K562 (cell line): ENCODE results near the gene ICAM3. TPM values are rescaled to one million over a fixed set of nuclear protein-coding genes. Genes with fewer than 3 reads are reported as not detected.
A peak's percentile ranks its signal among the peaks of the same experiment; 100 is the strongest.

Source experiments
- CBX2 ChIP-seq: fragments of 200-600 bp; sonication (generic); IDR thresholded peaks from one replicate; pipeline ENCODE4 v1.6.1; 2012; ENCODE audit warnings: mild to moderate bottlenecking, low read length, inconsistent platforms; ENCODE audit not compliant: insufficient read depth, poor library complexity, severe bottlenecking
- CHD4 ChIP-seq: fragments of 200-600 bp; sonication (generic); IDR thresholded peaks from 3 replicates; pipeline ENCODE4 v1.6.1; 2012; ENCODE audit warnings: low read depth, mild to moderate bottlenecking, mixed read lengths, low read length, inconsistent platforms; ENCODE audit not compliant: insufficient read depth, insufficient replicate concordance, poor library complexity, severe bottlenecking
- CREB1 ChIP-seq, 2 experiments: sonication (generic) in 1 of 2; formaldehyde crosslinking in 1 of 2; IDR thresholded peaks; 2 replicates each; pipeline versions ENCODE4 v1.6.1 to v1.8.0; 2012 to 2022; ENCODE audit warnings: inconsistent platforms in 1 of 2, mild to moderate bottlenecking in 1 of 2, missing genetic modification reagents in 1 of 2, moderate library complexity in 1 of 2
- MTA1 ChIP-seq: fragments of 450-650 bp; IDR thresholded peaks from 2 replicates; pipeline ENCODE4 v1.6.1; 2017; ENCODE audit warnings: borderline replicate concordance
- REST ChIP-seq, 2 experiments: fragments of 450-650 bp; formaldehyde crosslinking in 1 of 2; IDR thresholded peaks; 2 replicates each; pipeline versions ENCODE4 v1.4.0 to v1.6.1; 2014 to 2020; ENCODE audit warnings: mild to moderate bottlenecking in 2 of 2, borderline replicate concordance in 1 of 2, low read depth in 1 of 2
- SREBF2 ChIP-seq: sonication (generic); formaldehyde crosslinking; IDR thresholded peaks from 2 replicates; pipeline ENCODE4 v1.4.0; 2020; ENCODE audit warnings: mild to moderate bottlenecking, missing genetic modification reagents
- ZNF274 ChIP-seq: IDR thresholded peaks from 2 replicates; pipeline ENCODE4 v1.6.1; 2011; ENCODE audit warnings: low read depth, mild to moderate bottlenecking, low read length, moderate library complexity, borderline replicate concordance
- ZNF282 ChIP-seq: sonication (generic); formaldehyde crosslinking; IDR thresholded peaks from 2 replicates; pipeline ENCODE4 v1.8.1; 2023; ENCODE audit warnings: missing genetic modification reagents
- polyA plus RNA-seq, 8 experiments: library from polyadenylated mRNA; depleted of rRNA in 4 of 8; stranded (reverse) in 5 of 8; unstranded in 3 of 8; fragments of >200 nt; fragmentation: Nextera tagmentation in 2 of 8; fragmentation: Illumina TruSeq in 1 of 8; extraction: Ambion mirVana in 2 of 8; extraction: Trizol in 1 of 8; gene quantifications; 2 replicates each; pipeline versions ENCODE4 v1.2.1 to v1.2.3, GENCODE V29; 2011 to 2014; ENCODE audit warnings: inconsistent platforms in 1 of 8, missing spikeins in 1 of 8
- total RNA-seq, 7 experiments: library from RNA; depleted of rRNA in 6 of 7; stranded (reverse); fragments of >200 nt in 6 of 7; fragmentation: Illumina TruSeq in 2 of 7; extraction: Trizol in 2 of 7; gene quantifications; 2 replicates each; pipeline versions ENCODE4 v1.2.1 to v1.2.3, GENCODE V29; 2011 to 2021; ENCODE audit warnings: low replicate concordance in 1 of 7
- TF ChIP-seq, protein P1 (sequence below), 3 experiments: IDR thresholded peaks in 2 of 3; conservative IDR thresholded peaks in 1 of 3; 2 replicates each; pipeline ENCODE4 v1.5.1; 2011 to 2012; ENCODE audit warnings: low read length in 3 of 3, mild to moderate bottlenecking in 3 of 3, control low read depth in 2 of 3, improper control_type of control experiment in 1 of 3, inconsistent platforms in 1 of 3, low read depth in 1 of 3, mixed read lengths in 1 of 3, moderate library complexity in 1 of 3; ENCODE audit not compliant: insufficient read depth in 2 of 3
- TF ChIP-seq, protein P2 (sequence below): fragments of 250-450 bp; sonication (Bioruptor Pico); IDR thresholded peaks from 2 replicates; pipeline ENCODE4 v1.5.0; 2022; ENCODE audit warnings: mild to moderate bottlenecking

Gene ICAM3
- total and polyA plus RNA-seq, 9 of the 15 experiments (the other 6 are each of a cell fraction or from before 2014, with no cell fraction given): 6.5 to 39.5 (median 24.2) TPM

GRCh38 chr19:10333758-10334587, 5.5 kb downstream of the ICAM3 start (continued):
- TF ChIP-seq REST (IDR thresholded peaks at IDR 0.05; ENCODE audit: borderline replicate concordance): no peak
- no peak for TF ChIP-seq REST (CRISPR knock-in tag; IDR thresholded peaks at IDR 0.05; ENCODE audit: low read depth)
- TF ChIP-seq CBX2: no peak
- TF ChIP-seq CHD4: no peak
- TF ChIP-seq, protein P1, sequence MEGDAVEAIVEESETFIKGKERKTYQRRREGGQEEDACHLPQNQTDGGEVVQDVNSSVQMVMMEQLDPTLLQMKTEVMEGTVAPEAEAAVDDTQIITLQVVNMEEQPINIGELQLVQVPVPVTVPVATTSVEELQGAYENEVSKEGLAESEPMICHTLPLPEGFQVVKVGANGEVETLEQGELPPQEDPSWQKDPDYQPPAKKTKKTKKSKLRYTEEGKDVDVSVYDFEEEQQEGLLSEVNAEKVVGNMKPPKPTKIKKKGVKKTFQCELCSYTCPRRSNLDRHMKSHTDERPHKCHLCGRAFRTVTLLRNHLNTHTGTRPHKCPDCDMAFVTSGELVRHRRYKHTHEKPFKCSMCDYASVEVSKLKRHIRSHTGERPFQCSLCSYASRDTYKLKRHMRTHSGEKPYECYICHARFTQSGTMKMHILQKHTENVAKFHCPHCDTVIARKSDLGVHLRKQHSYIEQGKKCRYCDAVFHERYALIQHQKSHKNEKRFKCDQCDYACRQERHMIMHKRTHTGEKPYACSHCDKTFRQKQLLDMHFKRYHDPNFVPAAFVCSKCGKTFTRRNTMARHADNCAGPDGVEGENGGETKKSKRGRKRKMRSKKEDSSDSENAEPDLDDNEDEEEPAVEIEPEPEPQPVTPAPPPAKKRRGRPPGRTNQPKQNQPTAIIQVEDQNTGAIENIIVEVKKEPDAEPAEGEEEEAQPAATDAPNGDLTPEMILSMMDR (IDR thresholded peaks at IDR 0.05 in 2 of 3, conservative IDR thresholded peaks at IDR 0.05 in 1 of 3; ENCODE audit: insufficient read depth in 2 of 3, low read depth in 1 of 3, low read length in 3 of 3): no peak
- 0 out of 2 replicates have a peak, but pooled peaks have one; percentile 75 for TF ChIP-seq SREBF2
- TF ChIP-seq ZNF282 (CRISPR knock-in tag): no peak
- TF ChIP-seq, protein P2, sequence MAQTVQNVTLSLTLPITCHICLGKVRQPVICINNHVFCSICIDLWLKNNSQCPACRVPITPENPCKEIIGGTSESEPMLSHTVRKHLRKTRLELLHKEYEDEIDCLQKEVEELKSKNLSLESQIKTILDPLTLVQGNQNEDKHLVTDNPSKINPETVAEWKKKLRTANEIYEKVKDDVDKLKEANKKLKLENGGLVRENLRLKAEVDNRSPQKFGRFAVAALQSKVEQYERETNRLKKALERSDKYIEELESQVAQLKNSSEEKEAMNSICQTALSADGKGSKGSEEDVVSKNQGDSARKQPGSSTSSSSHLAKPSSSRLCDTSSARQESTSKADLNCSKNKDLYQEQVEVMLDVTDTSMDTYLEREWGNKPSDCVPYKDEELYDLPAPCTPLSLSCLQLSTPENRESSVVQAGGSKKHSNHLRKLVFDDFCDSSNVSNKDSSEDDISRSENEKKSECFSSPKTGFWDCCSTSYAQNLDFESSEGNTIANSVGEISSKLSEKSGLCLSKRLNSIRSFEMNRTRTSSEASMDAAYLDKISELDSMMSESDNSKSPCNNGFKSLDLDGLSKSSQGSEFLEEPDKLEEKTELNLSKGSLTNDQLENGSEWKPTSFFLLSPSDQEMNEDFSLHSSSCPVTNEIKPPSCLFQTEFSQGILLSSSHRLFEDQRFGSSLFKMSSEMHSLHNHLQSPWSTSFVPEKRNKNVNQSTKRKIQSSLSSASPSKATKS (CRISPR knock-in tag): no peak
- TF ChIP-seq CREB1 (IDR thresholded peaks at IDR 0.05): peak; percentile 25; the same call in 1 of the 2 replicates
- no peak for TF ChIP-seq CREB1 (CRISPR knock-in tag; IDR thresholded peaks at IDR 0.05)
- TF ChIP-seq MTA1: no peak
- TF ChIP-seq ZNF274: no peak
